ENCODE data around the gene SMYD3.

DNA sequence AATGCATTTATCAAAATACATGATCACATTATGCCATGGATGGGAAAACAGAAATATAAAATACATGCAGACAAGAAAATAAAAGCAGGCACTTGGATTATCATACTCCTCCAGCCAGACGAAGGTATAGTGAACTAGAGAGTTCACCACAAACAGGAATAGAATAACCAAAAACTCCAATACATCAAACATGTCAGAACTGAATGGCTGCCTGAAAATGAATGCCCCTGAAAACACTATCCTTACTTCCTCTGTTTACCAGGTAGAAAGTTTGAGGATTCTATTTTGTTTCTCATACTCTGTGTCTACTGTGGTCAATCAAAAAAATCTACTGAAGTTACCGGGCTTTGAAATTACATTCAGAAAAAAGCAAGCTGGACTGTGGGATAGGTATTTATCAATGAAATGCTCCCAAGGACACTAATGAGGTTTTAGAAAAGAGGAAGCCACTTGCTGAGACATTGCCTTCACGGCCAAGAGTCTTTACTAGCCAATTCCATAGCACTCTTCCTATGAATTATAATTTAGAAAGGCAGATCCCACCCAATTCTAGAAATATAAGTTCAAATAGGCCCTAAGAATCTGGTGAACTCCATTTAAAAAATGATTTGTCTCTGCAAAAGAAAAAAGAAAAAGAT, 197.7 kb downstream of the SMYD3 start:
- TF ChIP-seq, protein P1, sequence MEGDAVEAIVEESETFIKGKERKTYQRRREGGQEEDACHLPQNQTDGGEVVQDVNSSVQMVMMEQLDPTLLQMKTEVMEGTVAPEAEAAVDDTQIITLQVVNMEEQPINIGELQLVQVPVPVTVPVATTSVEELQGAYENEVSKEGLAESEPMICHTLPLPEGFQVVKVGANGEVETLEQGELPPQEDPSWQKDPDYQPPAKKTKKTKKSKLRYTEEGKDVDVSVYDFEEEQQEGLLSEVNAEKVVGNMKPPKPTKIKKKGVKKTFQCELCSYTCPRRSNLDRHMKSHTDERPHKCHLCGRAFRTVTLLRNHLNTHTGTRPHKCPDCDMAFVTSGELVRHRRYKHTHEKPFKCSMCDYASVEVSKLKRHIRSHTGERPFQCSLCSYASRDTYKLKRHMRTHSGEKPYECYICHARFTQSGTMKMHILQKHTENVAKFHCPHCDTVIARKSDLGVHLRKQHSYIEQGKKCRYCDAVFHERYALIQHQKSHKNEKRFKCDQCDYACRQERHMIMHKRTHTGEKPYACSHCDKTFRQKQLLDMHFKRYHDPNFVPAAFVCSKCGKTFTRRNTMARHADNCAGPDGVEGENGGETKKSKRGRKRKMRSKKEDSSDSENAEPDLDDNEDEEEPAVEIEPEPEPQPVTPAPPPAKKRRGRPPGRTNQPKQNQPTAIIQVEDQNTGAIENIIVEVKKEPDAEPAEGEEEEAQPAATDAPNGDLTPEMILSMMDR (IDR thresholded peaks at IDR 0.05), result no peak
- no peak for TF ChIP-seq POLR2A (IDR thresholded peaks at IDR 0.05)

Data from adrenal gland (tissue), 5 donors.